ENCODE measurements around the gene CELA3A.
"Not testable (repeated sequence)": the region's sequence is repeated elsewhere in the genome, so short reads cannot be mapped to it uniquely, and the experiment has no call there.

The CELA3A gene

GRCh38 chr1:22030057-22030456 is 28.6 kb downstream of the CELA3A start:
- H3K36me3 ChIP-seq (ENCODE audit: control insufficient read depth, insufficient read depth, low read length), result no peaks in the 10 kb centered on the region; the same call in none of the 2 replicates
- TF ChIP-seq CTCF (IDR thresholded peaks at IDR 0.05; ENCODE audit: insufficient read depth, low read length, poor library complexity, severe bottlenecking), result no peak
- H3K27me3 ChIP-seq (replicated peaks; ENCODE audit: control insufficient read depth, insufficient read depth, low read length), result no peaks in the 10 kb centered on the region
- no peak for DNase-seq (ENCODE audit: extremely low read depth, insufficient read length)
- no peak overlapping the region for H3K4me3 ChIP-seq (replicated peaks; ENCODE audit: low read depth, low read length)

GRCh38 chr1:22030473-22030872 is 29.0 kb downstream of the CELA3A start:
- no peak for DNase-seq (ENCODE audit: extremely low read depth, insufficient read length)
- Histone ChIP-seq H3K36me3 (ENCODE audit: control insufficient read depth, insufficient read depth, low read length) (no peaks in the 10 kb centered on the region; the same call in none of the 2 replicates), H3K4me3 (replicated peaks; ENCODE audit: low read depth, low read length) (no peak overlapping the region), H3K27me3 (replicated peaks; ENCODE audit: control insufficient read depth, insufficient read depth, low read length) (no peaks in the 10 kb centered on the region)
- TF ChIP-seq CTCF (IDR thresholded peaks at IDR 0.05; ENCODE audit: insufficient read depth, low read length, poor library complexity, severe bottlenecking), result no peak

GRCh38 chr1:22031214-22031962 is 29.9 kb downstream of the CELA3A start:
- Histone ChIP-seq H3K36me3 (ENCODE audit: control insufficient read depth, insufficient read depth, low read length) (no peaks in the 10 kb centered on the region; the same call in none of the 2 replicates), H3K27me3 (replicated peaks; ENCODE audit: control insufficient read depth, insufficient read depth, low read length) (no peaks in the 10 kb centered on the region), H3K4me3 (replicated peaks; ENCODE audit: low read depth, low read length) (no peak overlapping the region)
- DNase-seq (ENCODE audit: extremely low read depth, insufficient read length), result no peak
- TF ChIP-seq CTCF (IDR thresholded peaks at IDR 0.05; ENCODE audit: insufficient read depth, low read length, poor library complexity, severe bottlenecking), result no peak

GRCh38 chr1:22034834-22035233 is 33.4 kb downstream of the CELA3A start:
- not testable (repeated sequence) for DNase-seq (ENCODE audit: extremely low read depth, insufficient read length); H3K4me3 ChIP-seq (replicated peaks; ENCODE audit: low read depth, low read length); H3K36me3 ChIP-seq (ENCODE audit: control insufficient read depth, insufficient read depth, low read length); H3K27me3 ChIP-seq (replicated peaks; ENCODE audit: control insufficient read depth, insufficient read depth, low read length)

- no peak for DNase-seq (ENCODE audit: extremely low read depth, insufficient read length)
- no peak overlapping the region for H3K4me3 ChIP-seq (replicated peaks; ENCODE audit: low read depth, low read length)
- no peak for TF ChIP-seq CTCF (IDR thresholded peaks at IDR 0.05; ENCODE audit: insufficient read depth, low read length, poor library complexity, severe bottlenecking)
- no peaks in the 10 kb centered on the region for H3K27me3 ChIP-seq (replicated peaks; ENCODE audit: control insufficient read depth, insufficient read depth, low read length)
- H3K36me3 ChIP-seq (ENCODE audit: control insufficient read depth, insufficient read depth, low read length), result no peaks in the 10 kb centered on the region
Measured at GRCh38 chr1:22037520-22037919, 36.1 kb downstream of the CELA3A start.

GRCh38 chr1:22038036-22038435 is 36.6 kb downstream of the CELA3A start:
- DNase-seq (ENCODE audit: extremely low read depth, insufficient read length), result no peak
- no peak for TF ChIP-seq CTCF (IDR thresholded peaks at IDR 0.05; ENCODE audit: insufficient read depth, low read length, poor library complexity, severe bottlenecking)

More at GRCh38 chr1:22038036-22038435, 36.6 kb downstream of the CELA3A start:
- Histone ChIP-seq H3K36me3 (ENCODE audit: control insufficient read depth, insufficient read depth, low read length) (no peaks in the 10 kb centered on the region), H3K4me3 (replicated peaks; ENCODE audit: low read depth, low read length) (no peak overlapping the region), H3K27me3 (replicated peaks; ENCODE audit: control insufficient read depth, insufficient read depth, low read length) (no peaks in the 10 kb centered on the region)

Data from GM06990 (cell line).